Astrocyte (in vitro differentiated cells and primary cell): ENCODE results near the gene XRCC5.

ENCODE experiments used
- EZH2 ChIP-seq: IDR thresholded peaks from 2 replicates; pipeline ENCODE4 v1.6.1; 2012; ENCODE audit warnings: mild to moderate bottlenecking, low read length, inconsistent platforms; ENCODE audit not compliant: insufficient read depth
- TF ChIP-seq, protein P1 (sequence below): IDR thresholded peaks from 2 replicates; pipeline ENCODE4 v1.5.1; 2011; ENCODE audit warnings: low read depth, mild to moderate bottlenecking, inconsistent platforms, low read length, moderate library complexity; ENCODE audit not compliant: insufficient read depth

GRCh38 chr2:216148983-216149382, 39.8 kb downstream of the XRCC5 start:
- TF ChIP-seq, protein P1, sequence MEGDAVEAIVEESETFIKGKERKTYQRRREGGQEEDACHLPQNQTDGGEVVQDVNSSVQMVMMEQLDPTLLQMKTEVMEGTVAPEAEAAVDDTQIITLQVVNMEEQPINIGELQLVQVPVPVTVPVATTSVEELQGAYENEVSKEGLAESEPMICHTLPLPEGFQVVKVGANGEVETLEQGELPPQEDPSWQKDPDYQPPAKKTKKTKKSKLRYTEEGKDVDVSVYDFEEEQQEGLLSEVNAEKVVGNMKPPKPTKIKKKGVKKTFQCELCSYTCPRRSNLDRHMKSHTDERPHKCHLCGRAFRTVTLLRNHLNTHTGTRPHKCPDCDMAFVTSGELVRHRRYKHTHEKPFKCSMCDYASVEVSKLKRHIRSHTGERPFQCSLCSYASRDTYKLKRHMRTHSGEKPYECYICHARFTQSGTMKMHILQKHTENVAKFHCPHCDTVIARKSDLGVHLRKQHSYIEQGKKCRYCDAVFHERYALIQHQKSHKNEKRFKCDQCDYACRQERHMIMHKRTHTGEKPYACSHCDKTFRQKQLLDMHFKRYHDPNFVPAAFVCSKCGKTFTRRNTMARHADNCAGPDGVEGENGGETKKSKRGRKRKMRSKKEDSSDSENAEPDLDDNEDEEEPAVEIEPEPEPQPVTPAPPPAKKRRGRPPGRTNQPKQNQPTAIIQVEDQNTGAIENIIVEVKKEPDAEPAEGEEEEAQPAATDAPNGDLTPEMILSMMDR: no peak
- TF ChIP-seq EZH2: no peak
